Ascending aorta (tissue), 2 donors: ENCODE data around the gene RAB3A. TPM values are rescaled to one million over a fixed set of nuclear protein-coding genes. Genes with fewer than 3 reads are reported as not detected.

Source experiments
- DNase-seq, 2 donors: peaks; one replicate each; pipeline ENCODE4 v3.0.0-alpha.2; 2019; ENCODE audit warnings: low spot score in 2 of 2
- H3K27ac ChIP-seq, 2 donors: fragments of 200-600 bp; sonication (generic); one replicate each; pipeline ENCODE4 v1.5.1; 2016 to 2017; ENCODE audit warnings: mild to moderate bottlenecking in 1 of 2
- H3K27me3 ChIP-seq: fragments of 200-600 bp; sonication (generic); one replicate; pipeline ENCODE4 v1.5.1; 2017
- H3K36me3 ChIP-seq, 2 donors: fragments of 200-600 bp; sonication (generic); one replicate each; pipeline ENCODE4 v1.5.1; 2016
- H3K4me1 ChIP-seq, 2 donors: fragments of 200-600 bp; sonication (generic); one replicate each; pipeline ENCODE4 v1.5.1; 2016 to 2017; ENCODE audit warnings: mild to moderate bottlenecking in 1 of 2
- H3K4me3 ChIP-seq, 2 donors: fragments of 200-600 bp; sonication (generic); one replicate each; pipeline ENCODE4 v1.5.1; 2016 to 2017; ENCODE audit warnings: mild to moderate bottlenecking in 1 of 2
- H3K9me3 ChIP-seq, 2 donors: fragments of 200-600 bp; sonication (generic); one replicate each; pipeline ENCODE4 v1.5.1; 2016
- intact Hi-C: fragments of 100-400 bp; cut with DNase I; formaldehyde crosslinking; loops from one replicate; pipeline ENCODE4 v1.15.1; 2023
- total RNA-seq: library from RNA; depleted of rRNA; stranded (reverse); fragments of >200 nt; gene quantifications from one replicate; pipeline ENCODE4 v1.1.0, GENCODE V29; 2016
- TF ChIP-seq, protein P1 (sequence below), 3 experiments: fragments of 200-600 bp in 2 of 3; fragments of 450-650 bp in 1 of 3; sonication (generic) in 2 of 3; IDR thresholded peaks; one replicate each; pipeline ENCODE4 v1.5.1; 2016 to 2019; ENCODE audit warnings: antibody characterized with exemption in 3 of 3, mild to moderate bottlenecking in 1 of 3, moderate library complexity in 1 of 3

Gene RAB3A
- total RNA-seq, 1 donor from 2014 or later, result 12.3 TPM

DNA sequence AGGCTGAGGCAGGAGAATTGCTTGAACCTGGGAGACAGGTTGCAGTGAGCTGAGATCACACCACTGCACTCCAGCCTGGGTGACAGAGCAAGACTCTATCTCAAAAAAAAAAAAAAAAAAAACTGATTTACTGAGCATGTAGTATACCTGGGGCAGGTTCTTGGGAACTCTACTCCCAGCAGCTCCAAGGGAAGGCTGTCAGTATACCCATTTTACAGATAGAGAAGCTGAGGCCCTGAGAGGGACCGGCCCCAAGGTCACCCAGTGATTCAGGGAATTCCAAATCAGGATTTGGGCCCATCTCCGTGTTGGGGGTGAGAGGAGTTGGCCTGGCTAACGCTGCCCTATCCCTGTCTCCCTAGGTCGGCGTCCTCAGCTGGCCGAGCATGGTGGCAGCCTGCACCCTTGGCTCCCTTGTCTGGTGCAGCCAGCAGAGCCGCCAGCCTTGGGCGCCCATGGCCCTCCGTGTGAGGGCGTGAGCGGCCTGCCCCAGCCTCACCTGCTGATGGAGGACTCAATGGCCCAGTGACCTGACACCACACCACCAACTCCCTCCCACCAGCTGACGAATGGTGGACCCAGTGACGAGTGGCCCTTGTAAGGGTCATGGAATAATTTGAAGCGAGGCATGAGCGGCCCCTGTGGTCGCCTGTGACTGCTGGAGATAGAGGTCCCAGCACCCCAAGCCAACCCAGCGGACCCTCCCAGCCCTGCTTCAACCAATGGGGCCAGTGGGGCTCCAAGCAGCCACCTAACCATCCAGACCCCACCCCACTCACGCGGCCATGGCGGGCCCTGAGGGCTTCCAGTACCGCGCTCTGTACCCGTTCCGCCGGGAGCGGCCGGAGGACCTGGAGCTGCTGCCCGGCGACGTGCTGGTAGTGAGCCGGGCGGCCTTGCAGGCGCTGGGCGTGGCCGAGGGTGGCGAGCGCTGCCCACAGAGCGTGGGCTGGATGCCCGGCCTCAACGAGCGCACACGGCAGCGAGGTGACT lies 48.5 kb downstream of the RAB3A start:
- H3K36me3 ChIP-seq, result peaks cover 0 to 6% of the 10 kb centered on the region in 2 donors
- H3K4me3 ChIP-seq, result no peak overlapping the region
- H3K4me1 ChIP-seq, result peaks cover 15 to 24% of the 10 kb centered on the region in 2 donors
- H3K27ac ChIP-seq, result peak overlapping the region in 1 of 2 donors; percentile 11
- no peaks in the 10 kb centered on the region for H3K9me3 ChIP-seq
- intact Hi-C loops, result no loop called here
- DNase-seq, result no peak
- no peaks in the 10 kb centered on the region for H3K27me3 ChIP-seq
- TF ChIP-seq, protein P1, sequence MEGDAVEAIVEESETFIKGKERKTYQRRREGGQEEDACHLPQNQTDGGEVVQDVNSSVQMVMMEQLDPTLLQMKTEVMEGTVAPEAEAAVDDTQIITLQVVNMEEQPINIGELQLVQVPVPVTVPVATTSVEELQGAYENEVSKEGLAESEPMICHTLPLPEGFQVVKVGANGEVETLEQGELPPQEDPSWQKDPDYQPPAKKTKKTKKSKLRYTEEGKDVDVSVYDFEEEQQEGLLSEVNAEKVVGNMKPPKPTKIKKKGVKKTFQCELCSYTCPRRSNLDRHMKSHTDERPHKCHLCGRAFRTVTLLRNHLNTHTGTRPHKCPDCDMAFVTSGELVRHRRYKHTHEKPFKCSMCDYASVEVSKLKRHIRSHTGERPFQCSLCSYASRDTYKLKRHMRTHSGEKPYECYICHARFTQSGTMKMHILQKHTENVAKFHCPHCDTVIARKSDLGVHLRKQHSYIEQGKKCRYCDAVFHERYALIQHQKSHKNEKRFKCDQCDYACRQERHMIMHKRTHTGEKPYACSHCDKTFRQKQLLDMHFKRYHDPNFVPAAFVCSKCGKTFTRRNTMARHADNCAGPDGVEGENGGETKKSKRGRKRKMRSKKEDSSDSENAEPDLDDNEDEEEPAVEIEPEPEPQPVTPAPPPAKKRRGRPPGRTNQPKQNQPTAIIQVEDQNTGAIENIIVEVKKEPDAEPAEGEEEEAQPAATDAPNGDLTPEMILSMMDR (IDR thresholded peaks at IDR 0.05), result no peak

DNA sequence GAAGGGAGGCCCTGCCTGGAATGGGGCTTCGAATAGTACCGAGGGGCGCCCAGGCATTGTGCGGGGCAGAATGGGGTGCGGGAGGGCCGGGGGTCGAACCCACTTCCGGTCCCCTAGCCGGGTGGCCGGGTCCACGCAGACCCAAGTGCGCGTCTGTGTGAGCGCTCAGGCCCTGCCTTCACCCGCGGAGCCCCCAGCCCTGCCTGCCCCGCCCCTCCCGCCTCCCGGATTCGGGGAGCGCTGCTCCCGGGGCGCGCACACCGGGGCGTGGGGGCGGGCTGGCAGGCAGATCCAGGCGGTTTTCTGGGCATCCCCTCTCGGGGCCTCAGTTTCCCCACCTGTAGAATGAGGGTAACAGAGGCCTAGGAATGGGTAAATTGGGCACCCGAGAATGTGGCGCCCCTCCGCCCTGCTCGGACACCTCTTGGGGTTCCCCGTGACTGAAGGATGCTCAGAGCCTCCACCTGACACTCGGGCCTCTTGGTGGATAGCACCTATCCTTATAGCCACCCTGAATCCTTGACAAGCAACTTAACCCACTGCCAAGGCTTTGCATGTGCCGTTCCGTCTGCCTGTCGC lies 50.2 kb downstream of the RAB3A start:
- no peaks in the 10 kb centered on the region for H3K9me3 ChIP-seq
- intact Hi-C loops, result loop anchor here (2.0 kb wide), 3 partner anchors 35 to 153 kb away; no protein-coding TSS in a partner anchor
- TF ChIP-seq, protein P1 (IDR thresholded peaks at IDR 0.05), result no peak
- no peak for DNase-seq
- peak overlapping the region; percentile 86 to 96 for H3K4me3 ChIP-seq
- H3K4me1 ChIP-seq, result peaks cover 15 to 22% of the 10 kb centered on the region in 2 donors
- H3K27me3 ChIP-seq, result no peaks in the 10 kb centered on the region
- H3K27ac ChIP-seq, result peak overlapping the region; percentile 71 to 95
- peaks cover 0 to 6% of the 10 kb centered on the region in 2 donors for H3K36me3 ChIP-seq

DNA sequence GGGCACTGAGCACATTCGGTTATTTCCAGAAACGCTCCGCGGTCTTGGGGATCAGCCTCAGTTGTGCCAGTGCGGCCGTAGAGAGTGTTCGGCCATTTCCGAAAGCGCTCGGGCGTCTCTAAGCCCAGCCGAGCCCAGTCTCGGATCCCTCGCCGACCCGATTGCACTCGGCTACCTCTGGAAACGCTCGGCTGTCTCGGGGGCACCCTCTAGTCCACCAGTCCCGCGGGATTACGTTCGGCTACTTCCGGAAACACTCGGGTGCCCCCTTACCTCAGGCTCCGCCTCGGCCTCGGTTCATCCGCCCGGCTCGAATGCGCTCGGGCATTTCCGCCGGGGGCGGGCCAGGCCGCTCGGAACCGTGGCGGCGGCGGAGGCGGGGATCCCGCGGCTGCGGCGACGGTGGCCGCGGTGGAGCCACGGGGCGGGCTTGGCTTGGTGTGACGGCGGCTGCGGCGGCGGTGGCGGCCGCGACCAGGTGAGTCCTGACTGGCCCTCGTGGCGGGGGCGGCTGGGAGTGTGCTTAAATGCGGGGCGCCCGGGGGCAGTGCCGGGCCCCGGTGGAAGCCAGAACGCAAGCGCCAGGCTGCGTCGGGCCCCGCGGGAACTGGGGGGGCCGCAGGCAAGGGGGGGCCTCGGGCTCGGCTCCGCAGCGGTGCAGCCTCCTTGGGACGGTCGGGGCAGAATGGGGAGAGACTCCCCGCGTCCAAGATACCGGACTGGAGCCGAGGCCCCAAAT lies 50.9 kb downstream of the RAB3A start, which contains the start of gene PIK3R2:
Gene PIK3R2 (plus strand): TSS at position 347 of the 739 bp plus-strand sequence. CDS start 2,717 bp downstream, outside the sequence.
- DNase-seq, result peak; percentile 97 to 100
- no peaks in the 10 kb centered on the region for H3K9me3 ChIP-seq
- intact Hi-C loops, result loop anchor here (1.0 to 2.0 kb wide), 5 partner anchors 34 to 152 kb away; partner anchors contain the start of gene RAB3A
- H3K4me1 ChIP-seq, result peaks cover 15 to 22% of the 10 kb centered on the region in 2 donors
- TF ChIP-seq, protein P1 (IDR thresholded peaks at IDR 0.05), result no peak
- H3K4me3 ChIP-seq, result peak within 1 kb of the TSS; percentile 86 to 96
- H3K36me3 ChIP-seq, result peaks cover 0 to 9% of the 10 kb centered on the region in 2 donors
- no peaks in the 10 kb centered on the region for H3K27me3 ChIP-seq
- peak within 1 kb of the TSS; percentile 93 to 95 for H3K27ac ChIP-seq

DNA sequence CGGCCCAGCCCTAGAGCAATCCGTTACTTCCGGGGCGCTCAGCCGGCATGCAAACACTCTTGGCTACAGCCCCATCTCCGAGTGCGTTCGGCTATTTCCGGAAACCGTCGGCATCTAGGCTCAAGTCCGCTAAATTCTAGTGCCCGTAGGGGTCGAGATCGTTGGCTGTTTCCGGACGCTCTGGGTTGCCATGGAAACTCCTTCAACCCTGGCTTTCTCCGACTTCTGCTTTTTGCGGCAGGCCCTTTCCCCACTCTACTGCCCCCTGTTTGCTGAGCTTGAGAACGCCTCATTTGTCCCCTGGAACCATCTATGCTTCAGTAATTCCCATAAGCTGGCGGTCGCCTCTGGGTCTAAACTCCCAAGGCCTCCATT lies 51.4 kb downstream of the RAB3A start:
- peaks cover 14 to 18% of the 10 kb centered on the region in 2 donors for H3K4me1 ChIP-seq
- TF ChIP-seq, protein P1 (IDR thresholded peaks at IDR 0.05), result peak; percentile 53 to 82 (median 69)

More for the DNA sequence above, 51.4 kb downstream of the RAB3A start:
- peaks cover 0 to 13% of the 10 kb centered on the region in 2 donors for H3K36me3 ChIP-seq
- intact Hi-C loops, result loop anchor here (1.0 to 2.0 kb wide), 5 partner anchors 34 to 152 kb away; partner anchors contain the start of gene RAB3A
- peak; percentile 94 to 98 for DNase-seq
- H3K4me3 ChIP-seq, result peak overlapping the region; percentile 86 to 96
- H3K27ac ChIP-seq, result peak overlapping the region; percentile 93 to 95
- H3K27me3 ChIP-seq, result no peaks in the 10 kb centered on the region
- H3K9me3 ChIP-seq, result no peaks in the 10 kb centered on the region
